Upper lobe of left lung (tissue), 4 donors: ENCODE measurements around the gene TACC2.

Experiments
- EP300 ChIP-seq, 4 donors: sonication (generic); formaldehyde crosslinking; IDR thresholded peaks; one replicate each; pipeline ENCODE4 v1.5.1; 2017; ENCODE audit warnings: antibody characterized with exemption in 4 of 4, control low read depth in 2 of 4
- POLR2A ChIP-seq, 4 donors: fragments of 450-650 bp; IDR thresholded peaks; one replicate each; pipeline ENCODE4 v1.5.1; 2016 to 2017; ENCODE audit warnings: antibody characterized with exemption in 4 of 4, mild to moderate bottlenecking in 2 of 4
- POLR2AphosphoS5 ChIP-seq, 2 donors: sonication (generic); formaldehyde crosslinking; IDR thresholded peaks; one replicate each; pipeline ENCODE4 v1.5.1; 2017; ENCODE audit warnings: antibody characterized with exemption in 2 of 2
- TF ChIP-seq, protein P1 (sequence below), 6 experiments: fragments of 450-650 bp in 4 of 6; fragments of 200-600 bp in 2 of 6; sonication (generic) in 2 of 6; IDR thresholded peaks; one replicate each; pipeline ENCODE4 v1.5.1; 2016 to 2019; ENCODE audit warnings: antibody characterized with exemption in 6 of 6

GRCh38 chr10:122103592-122103991 is 114.6 kb downstream of the TACC2 start:
- no peak for TF ChIP-seq POLR2AphosphoS5 (IDR thresholded peaks at IDR 0.05)
- TF ChIP-seq, protein P1, sequence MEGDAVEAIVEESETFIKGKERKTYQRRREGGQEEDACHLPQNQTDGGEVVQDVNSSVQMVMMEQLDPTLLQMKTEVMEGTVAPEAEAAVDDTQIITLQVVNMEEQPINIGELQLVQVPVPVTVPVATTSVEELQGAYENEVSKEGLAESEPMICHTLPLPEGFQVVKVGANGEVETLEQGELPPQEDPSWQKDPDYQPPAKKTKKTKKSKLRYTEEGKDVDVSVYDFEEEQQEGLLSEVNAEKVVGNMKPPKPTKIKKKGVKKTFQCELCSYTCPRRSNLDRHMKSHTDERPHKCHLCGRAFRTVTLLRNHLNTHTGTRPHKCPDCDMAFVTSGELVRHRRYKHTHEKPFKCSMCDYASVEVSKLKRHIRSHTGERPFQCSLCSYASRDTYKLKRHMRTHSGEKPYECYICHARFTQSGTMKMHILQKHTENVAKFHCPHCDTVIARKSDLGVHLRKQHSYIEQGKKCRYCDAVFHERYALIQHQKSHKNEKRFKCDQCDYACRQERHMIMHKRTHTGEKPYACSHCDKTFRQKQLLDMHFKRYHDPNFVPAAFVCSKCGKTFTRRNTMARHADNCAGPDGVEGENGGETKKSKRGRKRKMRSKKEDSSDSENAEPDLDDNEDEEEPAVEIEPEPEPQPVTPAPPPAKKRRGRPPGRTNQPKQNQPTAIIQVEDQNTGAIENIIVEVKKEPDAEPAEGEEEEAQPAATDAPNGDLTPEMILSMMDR (IDR thresholded peaks at IDR 0.05) = no peak
- TF ChIP-seq POLR2A (IDR thresholded peaks at IDR 0.05) = no peak
- TF ChIP-seq EP300 (IDR thresholded peaks at IDR 0.05) = no peak
